HepG2 (cell line): ENCODE results near the gene GUCY2F. TPM values are rescaled to one million over a fixed set of nuclear protein-coding genes. Genes with fewer than 3 reads are reported as not detected.

ENCODE experiments used
- ATAC-seq: fragments of 200-7000 bp; cut with Tn5 transposase; 3 replicates; pipeline ENCODE4 v1.9.1; 2020; ENCODE audit warnings: mild to moderate bottlenecking, moderate library complexity
- BruUV-seq: library from RNA; stranded (reverse); fragments of 400-500 nt; replicated peaks from 2 replicates; lab custom pipeline; 2021; lab: Mats Ljungman, UMichigan
- CTCF ChIA-PET: fragments of 300-600 bp; formaldehyde crosslinking; extraction: SDS; loops from one replicate; lab custom pipeline; 2021; ENCODE audit warnings: low total read pairs, inconsistent platforms, low intra/inter-chr PET ratio; lab: Yijun Ruan, JAX
- POLR2A ChIA-PET: fragments of 350-600 bp; sonication (Branson Sonifier 250); formaldehyde crosslinking; loops from one replicate; lab custom pipeline; 2020; ENCODE audit warnings: antibody characterized with exemption, inconsistent platforms; lab: Yijun Ruan, JAX
- DNase-seq: peaks from one replicate; pipeline ENCODE4 v3.0.0-alpha.2; 2015; ENCODE audit warnings: low spot score
- FAIRE-seq: peaks from 3 replicates; lab custom pipeline; 2011; peaks lifted over from hg19 to GRCh38; lab: Jason Lieb, UNC
- H2AFZ ChIP-seq: one replicate; pipeline ENCODE4 v1.6.1; 2011; ENCODE audit warnings: low read length, inconsistent platforms
- H3K27ac ChIP-seq: fragments of 300-600 bp; 3 replicates; pipeline ENCODE4 v1.8.0; 2011; ENCODE audit warnings: mixed run types, mild to moderate bottlenecking, mixed read lengths, low read length, inconsistent platforms; ENCODE audit not compliant: insufficient read depth; ENCODE audit errors: extremely low read length
- H3K27me3 ChIP-seq, 2 experiments: fragments of 200-600 bp in 1 of 2; 2 replicates in 1 of 2; 3 replicates in 1 of 2; pipeline versions ENCODE4 v1.6.0 to v1.8.0; 2011; ENCODE audit warnings: low read length in 2 of 2, mild to moderate bottlenecking in 2 of 2, moderate library complexity in 2 of 2, inconsistent platforms in 1 of 2; ENCODE audit not compliant: insufficient read depth in 2 of 2, control insufficient read depth in 1 of 2
- H3K36me3 ChIP-seq, 2 experiments: fragments of 200-600 bp in 1 of 2; replicated peaks in 1 of 2; 2 replicates in 1 of 2; 3 replicates in 1 of 2; pipeline versions ENCODE4 v1.5.1 to v1.8.0; 2011; ENCODE audit warnings: low read length in 2 of 2, inconsistent platforms in 1 of 2; ENCODE audit not compliant: insufficient read depth in 2 of 2, control insufficient read depth in 1 of 2
- H3K4me1 ChIP-seq: 2 replicates; pipeline ENCODE4 v1.5.1; 2012; ENCODE audit warnings: low read length, inconsistent platforms; ENCODE audit not compliant: insufficient read depth
- H3K4me2 ChIP-seq: 2 replicates; pipeline ENCODE4 v1.6.0; 2011; ENCODE audit warnings: low read depth, low read length, inconsistent platforms
- H3K4me3 ChIP-seq, 3 experiments: fragments of 200-600 bp in 1 of 3; sonication (generic), shearing (Covaris generic) in 1 of 3; replicated peaks in 1 of 3; 2 replicates each; pipeline ENCODE4 v1.5.1; 2011 to 2016; ENCODE audit warnings: low read length in 3 of 3, inconsistent platforms in 2 of 3, low read depth in 2 of 3, mild to moderate bottlenecking in 2 of 3, control low read depth in 1 of 3, mixed read lengths in 1 of 3; ENCODE audit not compliant: insufficient read depth in 1 of 3
- H3K79me2 ChIP-seq: one replicate; pipeline ENCODE4 v1.6.1; 2011; ENCODE audit warnings: low read length, inconsistent platforms; ENCODE audit not compliant: insufficient read depth
- H3K9ac ChIP-seq: 2 replicates; pipeline ENCODE4 v1.6.0; 2011; ENCODE audit warnings: mild to moderate bottlenecking, low read depth, low read length, inconsistent platforms; ENCODE audit not compliant: insufficient read depth
- H3K9me3 ChIP-seq: 2 replicates; pipeline ENCODE4 v1.5.1; 2012; ENCODE audit warnings: mild to moderate bottlenecking, low read length
- H4K20me1 ChIP-seq: 2 replicates; pipeline ENCODE4 v1.6.0; 2011; ENCODE audit warnings: inconsistent platforms, mild to moderate bottlenecking, low read length, moderate library complexity; ENCODE audit not compliant: insufficient read depth
- ATF1 ChIP-seq: IDR thresholded peaks from 2 replicates; pipeline ENCODE4 v1.6.1; 2016; ENCODE audit warnings: mild to moderate bottlenecking, control low read depth
- ATRX ChIP-seq: sonication (generic); formaldehyde crosslinking; IDR thresholded peaks from 2 replicates; pipeline ENCODE4 v1.4.0; 2020; ENCODE audit warnings: missing genetic modification reagents, borderline replicate concordance
- CHD4 ChIP-seq: fragments of 200-600 bp; sonication (generic); IDR thresholded peaks from 2 replicates; pipeline ENCODE4 v1.7.0; 2017; ENCODE audit warnings: mild to moderate bottlenecking, low read length, borderline replicate concordance
- HNF4A ChIP-seq: sonication (generic); formaldehyde crosslinking; IDR thresholded peaks from 2 replicates; pipeline ENCODE4 v1.4.0; 2020; ENCODE audit warnings: missing genetic modification reagents
- MTF1 ChIP-seq: sonication (generic); formaldehyde crosslinking; IDR thresholded peaks from 2 replicates; pipeline ENCODE4 v1.5.0; 2020; ENCODE audit warnings: missing genetic modification reagents
- RARA ChIP-seq: IDR thresholded peaks from 2 replicates; pipeline ENCODE4 v1.6.1; 2016; ENCODE audit warnings: missing genetic modification reagents, missing compliant biosample characterization
- TARDBP ChIP-seq: sonication (generic); formaldehyde crosslinking; IDR thresholded peaks from 2 replicates; pipeline ENCODE4 v1.8.0; 2022; ENCODE audit warnings: mild to moderate bottlenecking, missing genetic modification reagents
- TP53 ChIP-seq: sonication (generic); formaldehyde crosslinking; conservative IDR thresholded peaks from 2 replicates; pipeline ENCODE4 v1.4.0; 2020; ENCODE audit warnings: missing genetic modification reagents
- ZBTB42 ChIP-seq: sonication (generic); formaldehyde crosslinking; IDR thresholded peaks from 2 replicates; pipeline ENCODE4 v1.5.0; 2020; ENCODE audit warnings: mild to moderate bottlenecking, missing genetic modification reagents
- ZFP37 ChIP-seq: sonication (generic); formaldehyde crosslinking; IDR thresholded peaks from 2 replicates; pipeline ENCODE4 v1.4.0; 2020; ENCODE audit warnings: missing genetic modification reagents, borderline replicate concordance
- ZIK1 ChIP-seq: sonication (generic); formaldehyde crosslinking; IDR thresholded peaks from 2 replicates; pipeline ENCODE4 v1.5.0; 2020; ENCODE audit warnings: mild to moderate bottlenecking, low read depth, missing genetic modification reagents, borderline replicate concordance
- ZNF10 ChIP-seq: sonication (generic); formaldehyde crosslinking; IDR thresholded peaks from 2 replicates; pipeline ENCODE4 v1.4.0; 2020; ENCODE audit warnings: mild to moderate bottlenecking, low read depth, missing genetic modification reagents, borderline replicate concordance
- ZNF598 ChIP-seq: sonication (generic); formaldehyde crosslinking; IDR thresholded peaks from 2 replicates; pipeline ENCODE4 v1.5.1; 2020; ENCODE audit warnings: mild to moderate bottlenecking, missing genetic modification reagents, borderline replicate concordance
- ZNF672 ChIP-seq: sonication (generic); formaldehyde crosslinking; IDR thresholded peaks from 2 replicates; pipeline ENCODE4 v1.8.1; 2022; ENCODE audit warnings: missing genetic modification reagents
- ZNF766 ChIP-seq: sonication (generic); formaldehyde crosslinking; IDR thresholded peaks from 2 replicates; pipeline ENCODE4 v1.5.0; 2020; ENCODE audit warnings: missing genetic modification reagents, borderline replicate concordance
- WGBS: methylation state at CpG from one replicate; pipeline ENCODE4 v1.1.6; 2017; ENCODE audit warnings: low lambda C conversion rate; 5-methylcytosine and 5-hydroxymethylcytosine counted together
- in situ Hi-C: cut with HindIII; loops from 2 replicates; pipeline ENCODE4 v1.10.0; 2017; ENCODE audit warnings: low pct_unique_long_range_greater_than_20kb; ENCODE audit not compliant: extremely low pct_ligation_motif_present
- intact Hi-C: fragments of 100-400 bp; cut with micrococcal nuclease; formaldehyde crosslinking; loops from one replicate; pipeline ENCODE4 v1.10.0; 2022; ENCODE audit not compliant: unreplicated experiment
- polyA plus RNA-seq, 8 experiments: library from polyadenylated mRNA; depleted of rRNA in 3 of 8; stranded (reverse) in 7 of 8; unstranded in 1 of 8; fragments of >200 nt; fragmentation: Illumina TruSeq in 4 of 8; extraction: Trizol in 4 of 8; gene quantifications; 2 replicates each; pipeline versions ENCODE4 v1.2.1 to v1.2.3, GENCODE V29; 2011 to 2016; ENCODE audit warnings: low read depth in 4 of 8, missing spikeins in 1 of 8, mixed read lengths in 1 of 8; ENCODE audit not compliant: insufficient read depth in 1 of 8
- total RNA-seq, 5 experiments: library from RNA; depleted of rRNA; stranded (reverse); fragments of >200 nt; fragmentation: Illumina TruSeq; extraction: Trizol; gene quantifications; 2 replicates each; pipeline ENCODE4 v1.2.3, GENCODE V29; 2016; ENCODE audit warnings: low read depth in 1 of 5
- TF ChIP-seq, protein P1 (sequence below): sonication (generic); formaldehyde crosslinking; IDR thresholded peaks from 2 replicates; pipeline ENCODE4 v1.4.0; 2020; ENCODE audit warnings: mild to moderate bottlenecking, missing genetic modification reagents

Gene GUCY2F
- total and polyA plus RNA-seq, 2 of the 13 experiments (the other 11 are each of a cell fraction or from before 2014, with no cell fraction given): 0.03 TPM; not detected in 1

DNA sequence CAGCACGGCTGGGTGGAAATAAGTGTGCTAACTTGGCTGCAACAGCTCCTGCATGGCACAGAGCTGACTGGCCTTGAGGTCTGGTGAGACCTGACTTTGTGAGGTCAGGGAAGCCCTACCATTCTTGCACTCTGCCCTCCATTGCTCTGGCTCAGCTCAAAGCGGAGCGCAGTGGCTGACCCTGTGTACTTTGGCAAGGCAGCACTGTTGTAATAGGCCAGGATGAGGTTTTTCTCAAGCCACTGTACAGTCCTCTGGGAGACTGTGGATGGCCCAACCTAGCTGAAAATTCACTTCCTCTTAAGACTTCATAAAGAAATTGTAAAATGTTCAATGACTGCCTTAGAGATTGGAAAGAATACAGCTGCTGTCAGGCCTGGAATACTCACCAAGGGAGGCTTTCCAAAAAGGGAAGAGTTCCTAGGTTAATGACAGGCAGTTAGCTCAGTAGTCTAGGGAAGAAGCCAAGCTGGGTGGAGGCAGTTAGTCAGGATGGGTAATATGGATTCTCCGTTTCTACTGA is 129.8 kb downstream of the GUCY2F start:
- peak; percentile 93 for ATAC-seq
- Histone ChIP-seq H3K4me3 (no peak overlapping the region), H4K20me1 (no peaks in the 10 kb centered on the region), H3K27ac (no peak overlapping the region), H3K79me2 (no peaks in the 10 kb centered on the region), H2AFZ (no peak overlapping the region), H3K36me3 (no peaks in the 10 kb centered on the region), H3K27me3 (no peaks in the 10 kb centered on the region), H3K9ac (no peak overlapping the region), H3K4me1 (0 out of 2 replicates have a peak, but pooled peaks cover 9% of the 10 kb centered on the region), H3K4me2 (no peak overlapping the region), H3K9me3 (no peaks in the 10 kb centered on the region)
- no peak for TF ChIP-seq ZNF598
- no peak for TF ChIP-seq ZNF10 (CRISPR knock-in tag)
- peak; percentile 25; the same call in 1 of the 2 replicates for TF ChIP-seq HNF4A (CRISPR knock-in tag)
- no peak for TF ChIP-seq ZNF672 (CRISPR knock-in tag)
- TF ChIP-seq MTF1 (CRISPR knock-in tag): no peak
- 0 out of 2 replicates have a peak, but pooled peaks have one; percentile 17 for TF ChIP-seq RARA (CRISPR knock-in tag)
- no peak for TF ChIP-seq ATF1 (CRISPR knock-in tag)
- no peak for TF ChIP-seq TARDBP
- no TSS peak for BruUV-seq
- FAIRE-seq: no peak
- WGBS: 8% methylated on average over 3 of the region's 4 CpGs
- ChIA-PET POLR2A (no interaction called here), CTCF (no interaction called here)
- in situ Hi-C loops (no loop called here), intact Hi-C loops (no loop called here)
- DNase-seq: no peak

DNA sequence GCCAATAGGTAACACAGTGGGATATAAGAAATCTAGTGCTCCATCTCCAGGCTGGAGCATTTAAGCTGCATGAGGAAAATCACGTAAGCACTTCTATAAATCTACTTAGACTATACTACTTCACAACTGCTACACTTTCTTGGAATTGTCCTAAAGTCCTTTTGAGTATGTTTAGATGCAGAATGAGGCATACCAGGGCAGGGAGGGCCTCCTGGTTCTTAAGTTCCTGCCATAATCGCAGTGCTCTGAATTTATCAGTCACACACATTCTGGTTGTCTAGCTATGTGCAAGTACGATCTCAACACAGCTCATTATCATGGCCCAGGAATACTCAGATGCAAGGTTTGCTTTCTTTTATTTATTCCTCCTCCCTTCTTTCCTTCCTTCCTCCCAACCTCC is 130.3 kb downstream of the GUCY2F start:
- no peak overlapping the region for H3K9ac ChIP-seq
- no peak overlapping the region for H2AFZ ChIP-seq
- no peaks in the 10 kb centered on the region for H4K20me1 ChIP-seq
- in situ Hi-C loops: no loop called here
- no peaks in the 10 kb centered on the region for H3K27me3 ChIP-seq
- H3K4me2 ChIP-seq: no peak overlapping the region
- intact Hi-C loops: no loop called here
- WGBS: 32% methylated on average over 3 of the region's 3 CpGs
- POLR2A ChIA-PET: no interaction called here
- H3K36me3 ChIP-seq: no peaks in the 10 kb centered on the region
- BruUV-seq: no TSS peak
- no peaks in the 10 kb centered on the region for H3K79me2 ChIP-seq
- H3K9me3 ChIP-seq: no peaks in the 10 kb centered on the region
- no peak for DNase-seq
- no peak overlapping the region for H3K4me3 ChIP-seq
- CTCF ChIA-PET: no interaction called here
- 0 out of 2 replicates have a peak, but pooled peaks cover 9% of the 10 kb centered on the region for H3K4me1 ChIP-seq
- no peak for ATAC-seq
- H3K27ac ChIP-seq: no peak overlapping the region
- no peak for FAIRE-seq
- TF ChIP-seq ATRX (CRISPR knock-in tag) (no peak), HNF4A (CRISPR knock-in tag) (no peak), ZIK1 (CRISPR knock-in tag) (no peak), ZNF766 (CRISPR knock-in tag) (no peak), CHD4 (no peak), TP53 (CRISPR knock-in tag) (no peak), ZFP37 (no peak), ZBTB42 (CRISPR knock-in tag) (no peak)
- TF ChIP-seq, protein P1, sequence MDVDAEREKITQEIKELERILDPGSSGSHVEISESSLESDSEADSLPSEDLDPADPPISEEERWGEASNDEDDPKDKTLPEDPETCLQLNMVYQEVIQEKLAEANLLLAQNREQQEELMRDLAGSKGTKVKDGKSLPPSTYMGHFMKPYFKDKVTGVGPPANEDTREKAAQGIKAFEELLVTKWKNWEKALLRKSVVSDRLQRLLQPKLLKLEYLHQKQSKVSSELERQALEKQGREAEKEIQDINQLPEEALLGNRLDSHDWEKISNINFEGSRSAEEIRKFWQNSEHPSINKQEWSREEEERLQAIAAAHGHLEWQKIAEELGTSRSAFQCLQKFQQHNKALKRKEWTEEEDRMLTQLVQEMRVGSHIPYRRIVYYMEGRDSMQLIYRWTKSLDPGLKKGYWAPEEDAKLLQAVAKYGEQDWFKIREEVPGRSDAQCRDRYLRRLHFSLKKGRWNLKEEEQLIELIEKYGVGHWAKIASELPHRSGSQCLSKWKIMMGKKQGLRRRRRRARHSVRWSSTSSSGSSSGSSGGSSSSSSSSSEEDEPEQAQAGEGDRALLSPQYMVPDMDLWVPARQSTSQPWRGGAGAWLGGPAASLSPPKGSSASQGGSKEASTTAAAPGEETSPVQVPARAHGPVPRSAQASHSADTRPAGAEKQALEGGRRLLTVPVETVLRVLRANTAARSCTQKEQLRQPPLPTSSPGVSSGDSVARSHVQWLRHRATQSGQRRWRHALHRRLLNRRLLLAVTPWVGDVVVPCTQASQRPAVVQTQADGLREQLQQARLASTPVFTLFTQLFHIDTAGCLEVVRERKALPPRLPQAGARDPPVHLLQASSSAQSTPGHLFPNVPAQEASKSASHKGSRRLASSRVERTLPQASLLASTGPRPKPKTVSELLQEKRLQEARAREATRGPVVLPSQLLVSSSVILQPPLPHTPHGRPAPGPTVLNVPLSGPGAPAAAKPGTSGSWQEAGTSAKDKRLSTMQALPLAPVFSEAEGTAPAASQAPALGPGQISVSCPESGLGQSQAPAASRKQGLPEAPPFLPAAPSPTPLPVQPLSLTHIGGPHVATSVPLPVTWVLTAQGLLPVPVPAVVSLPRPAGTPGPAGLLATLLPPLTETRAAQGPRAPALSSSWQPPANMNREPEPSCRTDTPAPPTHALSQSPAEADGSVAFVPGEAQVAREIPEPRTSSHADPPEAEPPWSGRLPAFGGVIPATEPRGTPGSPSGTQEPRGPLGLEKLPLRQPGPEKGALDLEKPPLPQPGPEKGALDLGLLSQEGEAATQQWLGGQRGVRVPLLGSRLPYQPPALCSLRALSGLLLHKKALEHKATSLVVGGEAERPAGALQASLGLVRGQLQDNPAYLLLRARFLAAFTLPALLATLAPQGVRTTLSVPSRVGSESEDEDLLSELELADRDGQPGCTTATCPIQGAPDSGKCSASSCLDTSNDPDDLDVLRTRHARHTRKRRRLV (CRISPR knock-in tag): no peak
